Measurements from ENCODE around the gene EFNA5.
A peak's percentile ranks its signal among the peaks of the same experiment; 100 is the strongest.

The EFNA5 gene

GRCh38 chr5:107532169-107532878 is 138.4 kb downstream of the EFNA5 start:
- intact Hi-C loops (cut with DNase I): no loop called here

GRCh38 chr5:107531308-107531707 is 139.4 kb downstream of the EFNA5 start:
- intact Hi-C loops (cut with DNase I): no loop called here
- no peak for DNase-seq

More at GRCh38 chr5:107532169-107532878, 138.4 kb downstream of the EFNA5 start:
- DNase-seq: no peak

- no peak for DNase-seq
- intact Hi-C loops (cut with DNase I): no loop called here
Measured at GRCh38 chr5:107529618-107530017, 141.1 kb downstream of the EFNA5 start.

DNA sequence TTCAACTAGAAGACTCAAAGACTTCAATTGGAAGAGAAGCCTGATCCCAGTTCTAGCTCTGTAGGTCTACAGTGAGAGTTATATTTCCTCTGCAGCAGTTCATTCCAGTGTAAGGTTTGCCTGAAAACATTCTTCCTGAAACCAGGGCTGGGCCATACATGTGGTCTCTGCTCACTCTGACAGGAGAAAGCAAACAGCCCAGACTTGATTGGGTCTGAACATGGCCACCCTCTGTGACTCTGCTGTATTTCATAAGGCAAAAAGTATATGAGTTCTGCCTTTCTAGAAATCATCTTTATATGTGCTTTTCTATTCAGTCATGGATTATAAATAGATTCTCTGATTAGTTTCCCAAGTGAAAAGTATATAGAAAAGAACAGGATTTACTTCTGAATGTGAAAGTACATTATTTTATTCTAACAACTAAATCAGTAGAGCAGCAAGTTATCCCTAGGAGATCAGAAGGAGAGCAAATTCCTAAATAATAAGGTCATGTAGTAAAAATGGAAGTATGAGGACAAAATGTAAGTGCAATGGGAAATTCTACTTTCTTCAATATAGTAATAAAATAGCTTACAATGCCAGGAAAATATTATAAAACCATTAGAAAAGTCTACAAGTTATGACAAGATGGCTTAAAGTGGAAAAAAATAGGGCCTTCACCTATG is 144.3 kb downstream of the EFNA5 start:
- intact Hi-C loops (cut with DNase I): no loop called here
- DNase-seq: no peak

DNA sequence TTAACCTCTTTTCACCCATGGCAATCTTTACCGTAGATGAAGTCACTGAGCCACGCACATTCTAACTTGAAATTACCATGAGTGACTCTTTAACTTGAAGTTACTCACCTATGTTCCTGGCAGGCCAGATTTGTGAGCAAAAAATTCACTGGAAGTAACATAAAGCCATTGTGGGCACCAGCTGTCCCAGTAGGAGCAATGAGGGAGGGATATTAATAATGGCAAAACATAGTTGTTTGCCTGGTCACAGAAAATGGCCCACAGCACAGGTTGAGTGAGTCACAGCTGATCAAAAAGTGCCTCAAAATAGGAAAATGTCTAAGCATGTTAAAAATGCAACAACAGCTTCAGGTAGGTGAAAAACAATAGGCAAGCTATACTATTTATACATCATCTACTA is 146.6 kb downstream of the EFNA5 start:
- DNase-seq: no peak
- intact Hi-C loops (cut with DNase I): no loop called here

DNA sequence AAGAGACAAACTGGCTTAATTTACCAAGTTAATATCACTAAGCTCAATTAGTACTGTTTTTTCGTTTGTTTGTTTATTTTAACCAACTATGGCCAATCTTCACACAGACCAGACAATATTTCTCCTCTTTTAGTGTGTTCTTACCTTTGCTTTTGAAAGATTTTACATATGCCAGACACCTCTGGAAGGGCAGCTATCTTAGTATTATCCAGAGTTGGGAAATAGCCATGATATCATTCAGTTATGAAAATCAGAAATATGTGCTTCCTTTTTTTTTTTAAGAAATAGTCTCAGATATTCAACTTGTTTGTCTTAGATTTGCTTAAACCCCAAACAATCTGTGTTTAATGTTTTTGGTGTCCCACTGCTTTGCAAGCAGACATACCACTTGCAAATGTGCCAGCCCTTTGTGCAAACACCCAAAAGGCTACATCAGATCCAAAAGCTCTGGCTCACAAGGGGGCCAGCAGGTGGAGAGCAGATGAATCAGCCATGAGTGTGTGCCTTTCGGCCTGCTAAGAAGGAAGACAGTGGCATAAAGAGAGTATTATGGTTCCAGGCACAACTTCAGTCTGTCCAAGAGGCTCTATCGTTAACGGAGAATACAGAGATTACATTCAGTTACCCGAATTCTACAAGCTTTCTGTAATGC is 147.6 kb downstream of the EFNA5 start:
- intact Hi-C loops (cut with DNase I): no loop called here

DNA sequence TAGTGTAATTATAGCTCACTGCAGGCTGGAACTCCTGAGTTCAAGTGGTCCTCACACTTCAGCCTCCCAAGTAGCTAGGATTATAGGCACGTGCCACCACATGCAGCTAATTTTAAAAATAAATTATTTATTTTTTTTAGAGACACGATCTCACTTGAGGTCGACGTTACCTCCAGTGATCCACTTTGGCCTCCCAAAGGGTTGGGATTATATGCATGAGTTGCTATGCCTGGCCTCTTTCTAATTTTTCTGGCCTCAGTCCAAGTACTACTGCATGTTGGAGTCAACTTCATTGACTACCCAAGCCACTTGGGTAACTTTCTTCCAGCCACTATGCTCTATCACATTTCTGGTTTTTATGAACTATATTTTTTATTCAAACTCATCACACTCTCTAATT is 148.3 kb downstream of the EFNA5 start:
- DNase-seq: no peak
- intact Hi-C loops (cut with DNase I): no loop called here

More for the DNA sequence above, 147.6 kb downstream of the EFNA5 start:
- peak in 1 of 10 donors; percentile 17 for DNase-seq

DNA sequence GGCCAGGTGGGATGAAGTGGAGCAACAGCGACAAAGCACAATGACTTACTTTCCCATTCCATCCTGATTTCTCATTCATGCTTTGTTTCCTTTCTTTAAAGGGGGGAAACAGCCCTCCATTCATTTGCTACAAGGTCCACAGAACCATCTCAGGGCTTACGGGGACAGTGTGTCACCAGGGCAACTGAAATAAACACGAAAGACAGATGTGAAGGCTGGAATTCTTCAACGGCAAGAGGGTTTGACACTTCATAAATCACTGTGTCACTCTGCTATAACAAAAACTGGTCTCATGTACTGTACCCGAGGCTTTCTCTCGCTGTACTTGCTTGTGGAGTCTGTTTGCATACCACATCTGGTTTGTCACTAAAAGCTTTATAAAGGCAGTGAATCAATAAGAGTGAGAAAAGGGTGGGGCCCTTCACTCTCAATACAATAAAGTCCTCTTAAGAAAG is 150.8 kb downstream of the EFNA5 start:
- intact Hi-C loops (cut with DNase I): no loop called here

DNA sequence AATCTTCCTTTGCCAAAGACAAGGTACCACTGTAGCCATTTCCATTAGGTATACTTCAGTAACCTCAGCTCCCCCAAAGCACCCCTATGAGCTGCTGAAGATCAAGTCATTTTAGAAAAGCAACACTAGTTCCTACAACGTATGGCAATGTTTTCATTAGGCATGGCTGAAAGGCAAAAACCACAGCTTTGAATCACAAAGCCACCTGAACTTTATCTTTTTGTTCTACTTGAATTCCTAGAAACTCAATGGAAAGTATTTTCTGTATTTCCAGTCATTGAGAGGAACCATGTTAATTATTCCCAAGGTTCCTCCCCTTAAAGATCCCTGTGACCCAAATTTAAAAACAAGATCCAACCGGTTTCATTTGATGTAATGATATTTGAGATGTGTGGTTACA is 152.1 kb downstream of the EFNA5 start:
- intact Hi-C loops (cut with DNase I): no loop called here

More for the DNA sequence above, 150.8 kb downstream of the EFNA5 start:
- no peak for DNase-seq

GRCh38 chr5:107518190-107518589 is 152.5 kb downstream of the EFNA5 start:
- intact Hi-C loops (cut with DNase I): no loop called here
- DNase-seq: no peak

More for the DNA sequence above, 152.1 kb downstream of the EFNA5 start:
- DNase-seq: no peak

- intact Hi-C loops (cut with DNase I): no loop called here
- DNase-seq: no peak
Measured at GRCh38 chr5:107517185-107518033, 153.3 kb downstream of the EFNA5 start.

- DNase-seq: no peak
- intact Hi-C loops (cut with DNase I): no loop called here
Measured at GRCh38 chr5:107516452-107517184, 154.1 kb downstream of the EFNA5 start.

DNA sequence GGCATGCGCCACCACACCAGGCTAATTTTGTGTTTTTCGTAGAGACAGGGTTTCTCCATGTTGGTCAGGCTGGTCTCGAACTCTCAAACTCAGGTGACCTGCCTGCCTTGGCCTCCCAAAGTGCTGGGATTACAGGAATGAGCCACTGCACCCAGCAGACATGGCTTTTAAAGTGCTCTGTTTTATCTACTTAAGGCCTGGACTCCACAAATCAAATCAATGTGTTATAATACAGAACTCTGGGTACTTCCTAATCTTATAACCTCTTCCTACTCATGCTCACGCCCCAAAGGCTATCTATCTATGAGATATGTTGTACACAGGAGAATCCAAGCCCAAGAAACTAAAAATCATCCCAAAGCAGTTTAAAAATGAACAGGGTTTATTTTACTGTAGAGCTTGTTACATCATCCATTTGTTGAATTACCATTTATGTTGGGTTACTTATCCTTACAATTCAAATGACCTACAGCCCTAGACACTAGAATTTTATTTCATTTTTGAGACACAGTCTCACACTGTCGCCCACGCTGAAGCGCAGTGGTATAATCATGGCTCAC is 155.1 kb downstream of the EFNA5 start:
- intact Hi-C loops (cut with DNase I): no loop called here
- no peak for DNase-seq

DNA sequence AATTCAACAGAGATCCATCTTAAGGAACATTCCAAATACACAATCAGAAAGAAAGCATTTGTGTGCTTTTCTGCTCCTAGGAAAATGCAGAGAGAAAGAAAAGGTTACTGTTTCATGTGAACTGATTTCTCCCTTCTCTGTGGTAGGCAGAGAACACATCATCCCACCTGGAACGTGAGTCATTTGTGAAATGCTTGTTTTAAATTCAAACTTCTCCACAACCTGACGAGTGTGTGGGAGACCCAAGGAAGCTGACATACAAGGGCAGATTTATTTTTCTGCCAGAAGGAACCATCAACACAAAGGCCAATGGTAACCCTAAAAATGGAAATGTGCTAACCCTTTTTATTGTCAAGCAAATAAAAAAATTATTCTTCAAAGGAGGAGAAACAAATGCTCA is 156.4 kb downstream of the EFNA5 start:
- intact Hi-C loops (cut with DNase I): no loop called here
- no peak for DNase-seq

DNA sequence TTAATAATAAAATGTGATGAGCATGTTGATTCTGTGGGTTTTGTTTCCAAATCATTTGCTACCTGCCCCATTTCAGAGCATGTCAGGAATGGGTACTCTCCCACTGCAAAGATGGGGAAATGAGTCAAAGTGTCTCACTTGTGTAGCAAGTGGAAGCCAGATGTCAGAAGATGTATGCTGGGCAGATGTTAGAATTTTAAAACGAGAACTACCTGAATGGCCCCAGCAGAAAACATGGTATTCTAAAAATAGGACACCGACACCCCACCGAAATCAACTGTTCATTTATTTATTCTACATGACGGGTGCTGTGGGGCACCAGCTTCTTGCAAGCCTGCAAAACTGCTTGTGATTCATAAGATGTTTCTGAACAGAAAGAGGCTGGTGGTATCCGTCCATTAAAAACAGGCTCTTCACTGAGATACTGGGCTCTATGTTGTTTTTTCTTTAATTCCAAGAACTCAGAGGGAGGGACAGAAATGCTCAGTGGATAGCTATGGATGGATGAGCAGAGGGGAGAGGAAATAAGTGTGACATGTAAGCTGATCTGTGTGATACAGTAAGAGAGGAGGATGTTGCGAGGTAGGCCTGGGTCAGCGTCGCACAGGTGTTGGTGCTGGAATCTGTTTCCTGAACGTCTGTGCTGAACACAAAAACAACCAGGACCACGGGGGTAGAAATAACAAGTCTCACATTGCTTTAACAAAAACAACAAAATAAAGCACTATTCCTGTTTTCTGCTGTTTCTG is 157.2 kb downstream of the EFNA5 start:
- intact Hi-C loops (cut with DNase I): no loop called here
- no peak for DNase-seq

GRCh38 chr5:107512029-107512428 is 158.7 kb downstream of the EFNA5 start:
- intact Hi-C loops (cut with DNase I): no loop called here
- no peak for DNase-seq

- intact Hi-C loops (cut with DNase I): no loop called here
- DNase-seq: no peak
Measured at GRCh38 chr5:107510125-107510524, 160.6 kb downstream of the EFNA5 start.

DNA sequence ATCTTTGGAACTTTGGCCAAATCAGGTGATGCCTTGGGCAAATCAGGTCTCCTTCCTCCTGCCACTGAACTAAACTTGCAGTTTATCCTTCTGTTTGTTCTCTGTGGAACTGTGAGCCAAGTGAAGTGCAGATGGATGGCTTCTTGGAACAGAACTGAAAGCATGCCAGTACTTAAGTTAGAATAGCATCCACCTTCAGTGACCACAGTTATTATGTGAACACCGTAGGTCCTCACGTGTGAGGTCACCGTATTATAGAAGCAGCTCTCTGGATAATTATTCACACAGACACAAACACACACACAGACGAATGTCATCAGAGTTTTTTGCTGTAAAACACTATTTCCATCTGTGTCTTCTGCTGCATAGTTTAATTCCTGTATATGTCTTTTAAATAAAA is 162.6 kb downstream of the EFNA5 start:
- intact Hi-C loops (cut with DNase I): no loop called here
- no peak for DNase-seq
